Fibroblast of peridontal ligament (primary cell): Measurements from ENCODE around the gene KIAA0232.
"Not testable (repeated sequence)": the region's sequence is repeated elsewhere in the genome, so short reads cannot be mapped to it uniquely, and the experiment has no call there.

Experiments
- DNase-seq: peaks from one replicate; pipeline ENCODE4 v3.0.0-alpha.2; 2010; ENCODE audit errors: extremely low read depth

The KIAA0232 gene

DNA sequence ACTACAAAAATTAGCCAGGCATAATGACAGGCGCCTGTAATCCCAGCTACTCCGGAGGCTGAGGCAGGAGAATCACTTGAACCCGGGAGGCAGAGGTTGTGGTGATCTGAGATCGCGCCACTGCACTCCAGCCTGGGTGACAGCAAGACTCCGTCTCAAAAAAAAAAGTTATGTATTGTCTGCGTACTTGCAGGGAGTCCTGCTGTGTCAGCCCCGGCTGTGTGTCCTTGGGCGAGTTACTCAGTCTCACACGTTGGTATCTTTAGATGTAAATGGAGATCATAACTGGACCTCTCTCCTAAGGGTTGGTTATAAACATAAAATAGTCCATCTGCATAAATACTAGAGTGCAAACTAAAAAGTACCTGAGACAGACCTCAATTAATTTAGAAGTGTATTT is 104.4 kb downstream of the KIAA0232 start:
- no peak for DNase-seq

DNA sequence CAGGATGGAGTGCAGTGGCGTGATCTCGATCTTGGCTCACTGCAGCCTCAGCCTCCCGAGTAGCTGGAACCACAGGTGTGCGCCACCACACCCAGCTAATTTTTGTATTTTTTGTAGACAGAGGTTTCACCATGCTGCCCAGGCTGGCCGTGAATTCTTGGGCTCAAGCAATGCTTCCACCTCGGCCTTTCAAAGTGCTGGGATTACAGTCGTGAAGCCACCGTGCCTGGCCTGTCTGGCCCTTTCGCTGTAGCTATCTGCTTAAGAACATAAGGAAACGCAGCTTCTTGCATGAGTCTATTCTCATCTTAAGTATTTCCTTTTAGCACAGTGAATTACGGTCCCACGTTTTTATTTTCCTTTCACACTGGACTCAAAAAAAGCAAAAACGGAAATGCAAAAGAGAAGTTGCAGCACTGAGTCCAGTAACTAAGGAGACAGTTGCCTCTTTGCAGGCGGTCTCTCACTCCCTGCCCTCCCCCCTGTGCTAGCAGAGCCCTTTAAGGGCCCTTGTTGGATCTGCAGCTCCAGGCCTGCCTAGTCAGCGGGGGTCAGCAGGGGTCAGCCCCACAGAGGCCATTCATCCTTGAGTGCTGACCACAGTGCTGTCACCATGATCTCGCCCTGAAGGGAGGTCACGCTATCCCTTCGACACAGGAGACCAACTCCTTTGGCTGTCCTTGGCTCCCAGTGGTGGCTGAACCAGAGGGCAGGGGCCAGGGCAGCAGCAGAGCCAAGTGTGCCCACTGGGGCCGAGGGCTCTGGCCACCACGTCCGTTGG is 105.3 kb downstream of the KIAA0232 start:
- DNase-seq, result peak; percentile 17

DNA sequence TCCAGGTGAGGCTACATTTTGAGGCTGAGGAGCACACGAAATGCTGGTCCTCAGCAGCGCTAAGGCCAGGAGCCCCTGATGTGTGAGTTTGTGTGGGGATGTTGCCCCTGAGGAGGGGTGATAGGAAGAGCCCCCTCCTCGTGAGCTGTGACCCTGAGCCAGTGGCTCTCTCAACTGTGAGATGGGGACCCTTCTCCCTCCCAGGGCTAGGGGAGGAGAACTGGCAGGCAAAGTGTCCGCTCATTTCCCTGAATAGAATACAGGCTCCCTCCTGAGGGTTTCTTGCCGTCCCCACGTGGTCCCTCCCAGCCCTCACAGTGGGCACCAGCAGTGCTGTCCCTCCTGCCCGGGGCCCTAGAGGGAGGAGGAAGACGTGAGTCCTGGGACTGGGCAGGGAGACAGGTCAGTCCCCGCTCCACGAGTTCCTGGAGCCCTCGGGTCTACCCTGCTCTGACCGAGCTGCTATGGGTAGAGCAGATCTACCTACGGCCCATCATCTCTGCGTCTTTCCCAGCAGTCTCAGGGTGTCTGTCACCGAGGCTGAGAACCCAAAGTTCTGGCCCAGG is 106.1 kb downstream of the KIAA0232 start:
- no peak for DNase-seq

- DNase-seq, result no peak
Measured at GRCh38 chr4:6889101-6889735, 106.7 kb downstream of the KIAA0232 start.

DNA sequence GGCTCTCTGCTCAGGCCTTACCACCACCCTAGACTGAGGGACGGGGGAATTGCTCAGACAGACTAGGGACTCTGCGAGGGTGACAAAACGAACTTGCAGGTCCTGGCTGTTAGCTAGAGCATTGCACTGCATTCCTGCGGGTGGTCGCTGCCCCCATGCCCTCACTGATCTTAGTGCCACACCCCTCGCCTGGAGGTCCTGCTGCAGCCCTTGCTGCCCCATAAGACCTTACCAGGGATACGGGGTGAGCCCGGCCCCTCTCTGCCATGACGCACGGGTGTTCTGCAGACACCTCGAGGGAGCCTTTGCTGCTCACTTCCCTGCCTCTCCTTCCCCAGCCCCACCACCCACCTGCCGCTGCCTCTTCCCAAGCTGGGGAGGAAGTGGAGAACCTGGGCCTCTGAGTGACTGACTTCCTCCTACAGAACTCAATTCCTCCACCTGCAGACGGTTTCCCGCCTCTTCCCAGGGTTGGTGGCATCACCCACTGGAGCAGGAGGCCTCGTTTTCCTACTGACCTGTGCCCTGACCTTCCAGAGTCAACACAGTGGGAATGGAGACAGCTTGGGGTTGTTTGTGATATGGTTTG is 107.3 kb downstream of the KIAA0232 start:
- DNase-seq, result no peak

GRCh38 chr4:6890358-6890757 is 107.8 kb downstream of the KIAA0232 start:
- no peak for DNase-seq

DNA sequence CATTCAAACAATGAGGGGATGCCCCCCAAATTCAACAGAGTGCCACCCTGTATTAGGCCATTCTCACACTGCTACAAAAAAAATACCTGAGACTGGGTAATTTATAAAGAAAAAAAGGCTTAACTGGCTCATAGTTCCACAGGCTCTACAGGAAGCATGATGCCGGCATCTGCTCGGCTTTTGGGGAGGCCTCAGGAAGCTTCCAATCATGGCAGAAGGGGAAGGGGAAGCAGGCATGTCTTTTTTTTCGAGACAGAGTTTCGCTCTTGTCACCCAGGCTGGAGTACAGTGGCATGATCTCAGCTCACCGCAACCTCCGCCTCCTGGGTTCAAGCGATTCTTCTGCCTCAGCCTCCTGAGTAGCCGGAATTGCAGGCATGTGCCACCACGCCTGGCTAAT is 108.4 kb downstream of the KIAA0232 start:
- not testable (repeated sequence) for DNase-seq

- DNase-seq, result peak; percentile 12
Measured at GRCh38 chr4:6891436-6892170, 109.1 kb downstream of the KIAA0232 start.

DNA sequence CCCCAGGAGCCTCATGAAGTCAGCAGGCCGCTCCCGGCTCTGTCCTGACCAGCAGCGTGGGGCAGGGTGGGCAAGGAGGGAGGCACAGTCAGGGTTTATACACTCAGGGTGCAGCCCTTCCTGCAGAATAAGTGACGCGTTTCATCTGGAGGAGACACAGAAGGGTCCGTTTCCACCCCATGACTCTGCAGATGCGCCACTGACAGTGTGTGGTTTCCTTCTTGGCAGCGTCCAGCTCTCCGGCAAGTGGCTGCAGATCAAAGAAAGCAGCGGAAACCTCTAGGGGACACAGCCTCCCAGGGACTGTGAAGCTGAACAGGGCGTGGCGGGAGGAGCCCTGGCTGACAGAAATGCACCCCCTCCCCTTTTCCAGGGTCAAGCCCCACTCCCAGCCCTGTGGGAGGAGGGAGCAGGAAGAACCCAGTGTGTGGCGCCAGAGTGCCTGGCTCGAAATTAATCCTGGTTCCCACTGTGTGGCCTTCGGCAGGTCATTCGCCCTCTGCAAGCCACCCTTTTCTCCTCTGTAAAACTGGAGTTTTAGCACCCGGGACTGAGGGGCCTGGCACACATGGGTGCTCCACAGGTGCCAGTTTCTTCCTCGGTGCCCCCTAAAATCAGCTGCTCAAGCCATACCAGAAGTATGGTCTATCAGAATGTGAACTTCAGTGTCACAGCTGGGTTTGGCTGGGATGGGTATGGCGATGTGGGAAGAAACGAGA is 109.8 kb downstream of the KIAA0232 start:
- DNase-seq, result peak; percentile 56

DNA sequence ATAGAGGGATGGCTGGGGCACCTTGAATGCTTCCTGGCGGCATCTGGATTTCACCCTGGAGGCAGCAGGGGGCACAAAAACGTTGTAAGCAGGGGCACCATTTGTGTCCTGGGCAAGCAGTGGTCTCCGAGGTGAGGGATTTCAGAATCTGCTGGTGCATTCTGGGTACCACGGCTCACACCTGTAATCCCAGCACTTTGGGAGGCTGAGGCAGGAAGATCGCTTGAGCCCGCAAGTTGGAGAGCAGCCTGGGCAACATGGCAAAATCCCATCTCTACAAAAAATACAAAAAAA is 110.3 kb downstream of the KIAA0232 start:
- DNase-seq, result no peak

DNA sequence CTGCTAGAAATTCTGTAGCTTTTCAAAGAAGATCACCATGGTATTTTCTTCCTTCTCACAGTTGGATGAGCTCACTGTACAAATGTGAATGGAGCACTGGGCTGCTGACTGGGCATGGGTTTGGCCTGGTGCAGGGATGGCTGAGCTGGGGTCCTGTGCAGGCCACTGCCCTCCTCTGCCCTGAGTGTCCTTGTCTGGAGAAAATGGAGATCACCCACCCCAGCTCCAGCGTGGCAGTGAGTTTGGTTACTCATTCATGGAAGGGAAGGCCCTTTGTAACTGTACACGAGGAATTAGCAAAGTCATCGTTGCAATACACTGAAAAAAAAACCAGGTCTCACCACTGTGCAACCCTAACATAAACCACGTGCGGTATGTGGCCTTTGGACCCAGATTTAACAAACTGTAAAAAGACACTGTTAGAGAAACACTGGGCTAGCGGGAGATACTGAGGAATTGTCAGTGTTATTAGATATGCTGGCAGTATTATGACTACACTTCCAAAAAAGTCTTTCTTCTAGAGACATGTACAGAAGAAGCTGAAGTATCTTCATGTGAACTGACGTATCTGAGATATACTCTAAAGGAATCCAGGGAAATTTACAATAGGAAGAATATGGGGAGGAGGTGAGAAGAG is 111.0 kb downstream of the KIAA0232 start:
- DNase-seq, result peak; percentile 75

DNA sequence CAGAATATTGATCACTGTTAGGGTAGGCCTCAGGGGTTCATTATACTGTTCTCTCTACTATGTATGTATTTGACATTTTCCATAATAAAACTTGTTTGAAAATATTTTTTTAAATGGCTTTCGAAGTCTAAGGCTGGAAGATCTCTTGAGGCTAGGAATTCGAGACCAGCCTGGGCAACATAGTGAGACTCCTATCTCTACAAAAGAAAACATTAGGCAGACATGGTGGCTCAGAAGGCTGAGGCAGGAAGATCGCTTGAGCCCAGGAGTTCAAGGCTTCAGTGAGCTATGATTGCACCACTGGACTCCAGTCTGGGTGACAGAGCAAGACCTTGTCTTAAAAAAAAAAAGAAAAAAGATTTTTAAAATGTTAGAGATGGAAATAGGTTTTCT is 111.6 kb downstream of the KIAA0232 start:
- no peak for DNase-seq

GRCh38 chr4:6894528-6895498 is 112.3 kb downstream of the KIAA0232 start:
- no peak for DNase-seq

DNA sequence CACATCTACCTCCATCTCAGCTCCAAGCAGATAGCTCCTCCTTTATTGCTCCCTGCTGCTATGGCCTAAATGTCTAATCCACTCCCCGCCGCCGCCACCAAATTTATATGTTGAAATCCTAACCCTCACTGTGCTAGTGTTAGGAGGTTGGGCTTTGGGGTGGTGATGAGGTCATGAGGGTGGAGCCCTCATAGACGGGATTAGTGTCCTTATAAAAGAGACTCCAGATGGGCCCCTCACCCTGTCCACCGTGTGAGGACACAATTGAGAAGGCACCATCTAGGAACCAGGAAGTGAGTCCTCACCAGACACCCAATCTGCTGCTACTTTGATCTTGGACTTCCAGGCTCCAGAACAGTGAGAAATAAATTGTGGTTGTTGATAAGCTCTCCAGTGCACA is 113.5 kb downstream of the KIAA0232 start:
- no peak for DNase-seq

GRCh38 chr4:6898763-6899162 is 116.2 kb downstream of the KIAA0232 start:
- no peak for DNase-seq

DNA sequence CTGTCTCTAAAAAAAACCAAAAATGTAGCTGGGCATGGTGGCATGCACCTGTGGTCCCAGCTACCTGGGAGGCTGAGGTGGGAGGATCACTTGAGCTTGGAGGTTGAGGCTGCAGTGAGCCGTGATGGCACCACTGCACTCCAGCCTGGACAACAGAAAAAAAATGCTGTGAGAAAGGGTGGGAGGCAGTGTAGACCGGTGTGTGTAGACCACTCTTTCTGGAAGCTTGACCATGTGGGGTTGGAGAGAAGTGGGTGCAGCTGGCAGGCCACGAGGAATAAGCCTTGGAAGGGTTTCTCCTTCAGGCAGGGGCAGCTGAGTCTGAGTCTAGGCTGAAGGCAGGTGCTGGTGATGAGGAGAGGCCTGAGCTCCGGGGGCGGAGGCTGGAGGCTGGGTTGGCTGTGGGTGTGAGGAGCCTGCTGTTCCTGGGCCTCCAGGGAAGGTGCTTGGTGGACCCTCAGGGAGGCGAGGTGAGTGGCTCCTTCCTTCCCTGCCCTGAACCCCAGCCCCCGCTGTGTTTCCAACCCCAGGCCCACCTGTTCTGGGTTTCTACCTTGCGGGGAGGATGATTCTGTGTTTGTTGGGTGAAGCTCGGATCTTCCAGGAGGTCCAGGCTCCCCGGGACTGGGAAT is 117.8 kb downstream of the KIAA0232 start:
- DNase-seq, result no peak

GRCh38 chr4:6900956-6901355 is 118.4 kb downstream of the KIAA0232 start:
- DNase-seq, result no peak

GRCh38 chr4:6901669-6902317 is 119.3 kb downstream of the KIAA0232 start:
- DNase-seq, result no peak
